SW480 (cell line): ENCODE measurements around the gene MDC1.
"Not testable (repeated sequence)": the region's sequence is repeated elsewhere in the genome, so short reads cannot be mapped to it uniquely, and the experiment has no call there.

Experiments
- DNase-seq: peaks from one replicate; pipeline ENCODE4 v3.0.0-alpha.2; 2016; ENCODE audit warnings: low spot score

The MDC1 gene

DNA sequence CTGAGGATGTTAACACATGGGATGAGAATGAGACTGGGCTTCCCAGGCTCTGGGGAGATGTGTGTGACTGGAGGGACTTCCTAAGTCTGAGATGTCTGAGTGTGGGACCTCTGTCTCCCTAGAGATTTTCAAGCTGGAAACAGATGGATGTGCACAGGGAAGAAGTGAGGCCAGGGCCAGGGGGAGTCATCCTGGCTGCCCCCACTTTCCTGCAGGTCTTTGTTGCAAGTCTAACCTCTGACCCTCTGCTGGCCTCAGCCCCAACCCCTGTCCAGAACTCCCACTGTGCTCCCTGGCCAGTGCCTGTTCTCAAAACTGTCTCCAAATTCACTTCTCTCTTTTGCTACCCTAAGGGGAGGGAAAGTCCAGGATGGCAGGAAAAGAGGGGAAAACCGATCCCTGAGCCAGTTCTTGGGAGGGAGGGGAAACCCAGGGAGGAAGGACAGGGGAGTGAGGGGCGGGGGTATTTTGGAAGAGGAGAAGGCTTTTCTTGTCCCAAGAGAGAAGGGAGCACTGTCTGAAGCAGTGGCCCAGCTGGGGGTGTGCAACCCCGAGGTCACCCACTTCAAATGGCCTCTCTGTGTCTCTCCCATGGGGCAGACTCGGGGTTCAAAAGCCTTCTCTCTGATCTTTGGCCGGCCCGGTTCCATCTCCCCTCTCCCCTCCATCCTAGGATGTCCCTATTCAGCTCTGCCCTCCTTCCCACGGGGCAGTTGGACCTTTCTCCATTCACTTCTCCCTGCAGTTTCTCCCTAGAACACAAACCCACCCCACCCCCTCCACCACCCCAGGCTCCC is 33.7 kb downstream of the MDC1 start:
- DNase-seq = no peak

DNA sequence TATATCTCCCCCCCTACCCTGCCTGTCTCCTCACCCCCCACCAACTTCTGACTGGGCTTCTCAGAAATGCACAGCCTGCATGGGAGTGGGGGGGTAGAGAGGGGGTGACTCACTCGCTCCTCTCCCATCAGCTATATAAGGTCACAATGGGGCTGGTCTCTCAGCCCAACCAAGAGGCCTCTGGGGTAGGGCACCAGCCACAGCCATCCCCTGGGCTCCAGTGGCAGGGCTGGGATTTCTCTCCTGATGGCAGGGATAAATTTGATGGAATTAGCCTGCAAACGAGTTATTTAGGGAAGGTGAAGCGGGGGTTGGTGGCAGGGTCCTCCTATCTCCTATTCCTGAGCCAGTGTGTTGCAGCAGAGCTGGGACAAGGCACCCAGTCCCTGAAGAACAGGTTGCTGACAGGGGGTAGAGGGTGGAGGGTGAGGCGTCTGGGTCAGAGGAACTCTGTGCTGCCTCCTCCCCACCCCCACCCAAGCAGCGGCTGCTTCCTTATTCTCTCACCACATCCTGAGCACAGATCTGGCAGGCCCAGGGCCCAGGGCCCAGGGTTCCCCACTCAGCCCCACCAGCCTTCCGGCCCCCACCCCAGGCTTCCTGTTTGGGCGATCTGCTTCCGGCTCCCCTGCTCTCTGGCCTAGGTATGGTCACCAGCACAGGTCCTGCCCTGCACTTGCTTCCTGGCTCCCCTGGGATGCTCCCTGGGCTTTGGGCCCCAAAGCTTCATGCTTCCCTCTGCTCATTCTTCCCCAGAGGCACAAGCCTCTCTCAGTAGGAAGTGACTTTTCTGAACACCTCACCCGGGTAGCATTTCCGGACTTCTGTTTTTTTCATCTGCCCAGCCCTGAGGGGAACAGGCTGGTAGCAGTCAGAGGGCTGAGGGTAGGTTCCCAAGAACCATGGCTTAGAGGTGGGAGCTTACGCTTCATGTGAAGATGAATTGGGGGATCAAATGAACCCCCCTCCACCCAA is 34.7 kb downstream of the MDC1 start:
- DNase-seq = peak; percentile 76

GRCh38 chr6:30681766-30682142 is 35.3 kb downstream of the MDC1 start:
- DNase-seq = no peak

- no peak for DNase-seq
Observed at GRCh38 chr6:30679765-30680535, 37.1 kb downstream of the MDC1 start.

DNA sequence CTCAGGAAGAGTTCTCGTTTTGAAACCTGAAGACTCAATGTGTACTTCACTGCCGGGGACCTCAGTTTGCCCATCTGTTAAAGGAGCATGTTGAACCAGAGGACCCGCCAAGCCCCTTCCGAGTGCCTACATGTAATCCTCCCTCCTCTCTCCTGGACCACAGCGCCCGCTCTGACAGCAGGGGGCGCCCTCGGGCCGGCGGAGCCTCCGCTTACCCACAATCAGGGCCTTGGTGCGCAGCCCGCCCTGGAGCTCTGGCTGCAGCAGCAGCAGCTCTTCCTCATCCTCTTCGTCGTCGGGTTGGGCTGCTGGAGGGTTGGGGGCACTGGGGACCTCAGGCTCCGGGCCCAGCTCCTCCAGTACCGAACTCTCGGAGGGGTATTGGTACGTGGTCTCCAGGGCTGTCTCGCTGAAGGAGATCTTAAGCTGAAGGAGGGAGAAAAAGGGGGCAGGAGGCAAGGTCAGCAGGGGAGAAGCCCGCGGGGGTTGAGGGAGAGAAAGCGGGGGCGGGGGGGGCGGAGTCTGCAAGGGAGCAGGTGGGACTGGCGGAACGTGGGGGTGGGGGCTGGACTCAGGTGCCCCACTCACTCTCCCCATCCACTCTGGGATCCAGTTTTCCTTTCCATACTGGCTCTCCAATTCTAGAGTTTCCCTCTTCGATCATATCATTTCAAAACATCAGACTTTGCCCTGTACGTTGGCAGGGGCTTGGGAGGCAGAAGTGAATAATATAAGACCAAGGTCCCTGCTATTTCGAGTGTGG is 37.9 kb downstream of the MDC1 start:
- DNase-seq = peak; percentile 40

DNA sequence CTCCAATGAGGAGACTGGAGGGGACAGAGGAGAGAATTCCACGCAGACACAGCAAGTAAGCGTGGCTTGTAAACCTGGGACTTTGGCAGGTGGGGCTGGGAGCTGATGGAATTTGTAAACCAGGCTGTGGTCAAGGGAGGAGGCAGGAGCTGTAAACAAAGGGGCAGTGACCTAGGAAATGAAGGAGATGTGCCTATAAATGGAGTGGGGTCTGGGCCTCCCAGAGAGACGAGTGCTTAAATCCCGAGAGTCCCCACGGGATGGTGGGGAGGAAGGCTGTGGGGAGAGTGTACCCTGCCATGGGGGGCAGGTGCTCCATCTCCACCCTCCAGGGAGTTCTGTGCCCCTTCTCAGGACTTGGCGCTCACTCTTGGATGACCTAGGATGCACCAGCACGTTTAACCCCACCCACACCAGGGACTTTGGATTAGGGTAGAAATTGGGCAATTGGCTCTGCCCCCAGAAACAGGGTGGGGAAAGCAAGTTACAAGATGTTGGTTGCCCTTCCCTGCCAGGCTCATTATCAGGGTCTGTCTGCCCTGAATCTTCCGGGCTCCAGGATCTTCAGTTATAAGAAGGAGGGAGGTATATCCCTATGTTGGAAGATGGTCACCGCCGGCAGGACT is 40.3 kb downstream of the MDC1 start:
- no peak for DNase-seq

- DNase-seq = peak; percentile 93
Observed at GRCh38 chr6:30672445-30673253, 44.4 kb downstream of the MDC1 start, which contains the start of gene DHX16. DHX16 (minus strand) TSS chr6:30673006; CDS start chr6:30672841, 165 bp downstream.

DNA sequence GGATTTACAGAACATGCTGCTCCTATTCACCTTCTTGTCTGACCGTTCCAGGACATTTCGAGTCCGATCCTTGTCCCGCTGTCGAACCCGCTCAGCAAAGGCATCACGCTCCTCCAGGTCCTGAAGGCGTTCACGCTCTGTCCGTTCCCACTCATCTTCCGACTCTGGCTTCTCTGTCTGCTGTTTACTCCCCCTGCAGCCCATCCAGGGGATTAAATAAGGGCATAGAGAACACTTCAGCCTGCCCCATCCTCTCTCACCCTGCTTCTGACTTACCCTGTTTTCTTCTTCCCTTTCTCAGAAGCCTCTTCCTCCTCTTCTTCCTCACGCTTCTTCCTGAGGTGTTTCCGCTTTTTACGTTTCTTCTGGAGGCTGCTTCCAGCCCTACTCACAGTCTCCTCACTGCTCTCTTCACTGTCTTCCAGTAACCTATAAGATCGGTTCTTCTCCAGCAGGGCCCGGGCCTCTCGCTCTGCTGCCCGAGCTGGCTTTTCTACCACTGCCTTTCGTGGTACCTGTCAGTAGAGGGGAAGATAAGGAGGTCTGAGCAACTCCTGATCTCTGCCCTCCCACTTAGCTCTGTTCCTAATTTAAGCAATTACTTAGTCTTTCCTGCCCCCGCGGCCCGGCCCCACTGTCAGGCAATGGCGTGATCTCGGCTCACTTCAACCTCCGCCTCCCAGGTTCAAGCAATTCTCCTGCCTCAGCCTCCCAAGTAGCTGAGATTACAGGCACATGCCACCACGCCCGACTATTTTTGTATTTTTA is 46.1 kb downstream of the MDC1 start:
- no peak for DNase-seq

DNA sequence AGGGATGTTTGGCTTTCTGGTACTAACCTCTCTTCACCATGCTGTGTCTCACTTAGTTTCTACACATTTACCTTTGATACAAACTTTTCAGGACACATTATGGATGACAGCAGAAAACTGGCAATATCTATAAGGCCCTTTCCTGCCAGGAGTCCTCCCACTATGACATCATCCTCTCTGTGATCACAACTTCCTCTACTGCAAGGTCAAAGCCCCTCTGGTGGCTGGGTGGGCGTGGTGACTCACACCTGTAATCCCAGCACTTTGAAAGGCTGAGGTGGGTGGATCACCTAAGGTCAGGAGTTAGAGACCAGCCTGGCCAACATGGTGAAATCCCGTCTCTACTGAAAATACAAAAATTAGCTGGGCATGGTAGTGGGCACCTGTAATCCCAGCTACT is 50.8 kb downstream of the MDC1 start:
- not testable (repeated sequence) for DNase-seq

DNA sequence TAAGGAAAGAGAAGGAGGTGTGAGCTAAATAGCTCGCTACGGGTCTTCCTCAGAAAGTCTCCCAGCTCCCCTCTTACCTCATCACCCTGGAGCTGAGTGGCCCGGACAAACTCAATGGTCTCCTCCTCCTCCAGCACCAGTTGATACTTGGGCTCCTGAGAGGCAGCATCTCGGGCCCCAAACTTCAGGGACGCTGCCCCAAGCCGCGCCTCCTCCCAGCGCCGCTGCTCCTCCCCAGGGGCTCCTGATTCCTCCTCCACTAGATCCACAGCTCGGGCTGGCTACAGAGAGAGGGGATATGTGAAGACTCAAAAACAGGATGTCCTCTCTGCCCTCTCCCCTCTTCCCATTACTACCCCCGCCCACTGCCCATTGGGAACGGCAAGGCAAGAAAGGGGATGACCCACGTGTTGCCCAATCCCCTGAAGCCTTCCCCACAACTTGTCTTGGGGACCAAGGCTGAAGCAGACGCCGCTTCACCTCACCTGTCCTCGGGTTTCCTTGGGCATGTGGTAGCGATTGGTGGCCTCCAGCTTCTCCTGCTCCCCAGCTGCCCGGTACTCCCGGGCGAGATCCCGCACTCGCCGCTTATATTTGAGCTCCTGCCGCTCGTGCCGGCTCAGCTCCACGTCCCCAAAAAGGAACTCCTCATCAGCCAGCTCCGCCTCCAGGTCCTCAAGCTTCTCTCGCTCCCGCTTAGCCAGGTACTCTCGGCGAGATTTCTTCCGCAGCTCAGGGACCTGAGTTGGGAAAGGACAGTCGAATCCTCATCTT is 51.9 kb downstream of the MDC1 start:
- no peak for DNase-seq

DNA sequence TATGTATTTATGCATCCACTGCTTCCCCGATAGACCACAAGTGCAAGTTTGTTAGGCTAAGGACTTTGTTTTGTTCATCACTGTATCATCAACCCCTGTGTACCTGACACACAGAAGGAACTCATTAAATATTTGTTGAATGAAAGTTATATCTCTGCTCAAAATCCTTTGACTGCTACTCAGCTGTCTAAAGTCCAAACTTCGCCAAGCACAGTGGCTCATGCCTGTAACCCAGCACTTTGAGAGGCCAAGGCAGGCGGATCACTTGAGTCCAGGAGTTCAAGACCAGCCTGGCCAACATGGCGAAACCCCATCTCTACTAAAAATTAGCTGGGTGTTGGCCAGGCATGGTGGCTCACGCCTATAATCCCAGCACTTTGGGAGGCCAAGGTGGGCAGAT is 59.2 kb downstream of the MDC1 start:
- not testable (repeated sequence) for DNase-seq

GRCh38 chr6:30657454-30657853 is 59.6 kb downstream of the MDC1 start:
- DNase-seq = no peak

GRCh38 chr6:30656513-30656912 is 60.6 kb downstream of the MDC1 start:
- DNase-seq = no peak

DNA sequence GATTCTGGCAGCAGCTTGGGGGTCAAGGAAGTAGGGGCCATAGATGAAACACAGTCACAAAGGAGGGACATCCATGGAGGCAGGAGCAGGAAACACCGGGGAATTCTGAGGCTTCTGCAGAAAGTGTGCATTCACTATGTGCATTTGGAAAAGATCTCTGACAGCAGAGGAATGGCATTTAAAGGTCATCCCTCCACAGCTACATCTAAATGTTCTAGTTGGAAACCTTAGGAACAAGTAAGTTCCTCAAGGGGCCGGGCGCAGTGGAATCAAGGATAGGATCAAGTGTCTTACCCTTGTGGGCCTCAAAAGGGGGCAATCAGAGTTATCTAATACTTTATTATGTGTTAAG is 61.4 kb downstream of the MDC1 start:
- DNase-seq = no peak

GRCh38 chr6:30654798-30655742 is 62.0 kb downstream of the MDC1 start:
- DNase-seq = no peak

DNA sequence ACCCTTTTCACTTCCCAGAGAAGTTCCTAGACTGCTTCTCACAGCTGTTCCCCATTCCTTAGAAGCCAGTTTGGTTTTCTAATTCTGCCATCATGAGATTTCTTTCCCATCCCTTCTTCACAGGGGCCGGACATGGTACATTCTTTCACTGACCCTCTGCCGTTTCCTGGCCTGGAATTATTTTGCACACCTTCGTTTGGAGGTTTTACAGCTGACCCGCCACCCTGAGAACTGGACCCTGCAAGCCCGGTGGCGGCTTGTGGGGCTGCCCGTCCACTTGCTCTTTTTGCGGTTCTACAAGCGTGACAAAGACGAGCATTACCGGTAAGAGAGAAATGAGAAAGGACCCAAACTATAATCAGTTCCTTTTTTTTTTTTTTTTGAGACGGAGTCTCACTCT is 65.9 kb downstream of the MDC1 start:
- no peak for DNase-seq
